Skeletal muscle cell (primary cell): ENCODE results near the gene VSIR.

Experiments used
- DNase-seq: peaks from one replicate; pipeline ENCODE4 v3.0.0-alpha.2; 2010; ENCODE audit warnings: low read depth
- H3K4me3 ChIP-seq: 2 replicates; pipeline ENCODE4 v1.5.1; 2011; ENCODE audit warnings: low read depth, mild to moderate bottlenecking, control low read depth, low read length, moderate library complexity

The VSIR gene

DNA sequence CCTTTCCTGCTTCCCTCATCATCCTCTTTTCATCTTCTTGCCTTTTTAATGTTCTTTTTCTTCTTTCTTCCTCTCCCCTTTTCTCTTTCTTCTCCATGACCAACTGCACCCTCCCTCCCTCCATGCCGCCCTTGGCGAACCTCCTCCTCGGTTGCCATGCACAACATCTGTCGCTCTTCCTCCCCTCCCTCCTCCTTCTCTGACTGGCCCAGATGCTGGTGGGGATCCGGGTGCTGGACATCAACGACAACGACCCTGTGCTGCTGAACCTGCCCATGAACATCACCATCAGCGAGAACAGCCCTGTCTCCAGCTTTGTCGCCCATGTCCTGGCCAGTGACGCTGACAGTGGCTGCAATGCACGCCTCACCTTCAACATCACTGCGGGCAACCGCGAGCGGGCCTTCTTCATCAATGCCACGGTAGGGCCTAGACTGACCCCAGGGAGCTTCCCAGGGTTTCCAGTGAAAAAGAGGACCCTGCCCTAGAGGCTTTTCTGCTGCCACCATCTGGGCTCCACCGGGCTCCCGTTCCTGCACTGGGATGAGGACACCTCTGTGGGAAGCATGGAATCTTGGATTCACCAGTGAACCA, 11.5 kb upstream of the VSIR start:
- H3K4me3 ChIP-seq: no peak overlapping the region
- no peak for DNase-seq

DNA sequence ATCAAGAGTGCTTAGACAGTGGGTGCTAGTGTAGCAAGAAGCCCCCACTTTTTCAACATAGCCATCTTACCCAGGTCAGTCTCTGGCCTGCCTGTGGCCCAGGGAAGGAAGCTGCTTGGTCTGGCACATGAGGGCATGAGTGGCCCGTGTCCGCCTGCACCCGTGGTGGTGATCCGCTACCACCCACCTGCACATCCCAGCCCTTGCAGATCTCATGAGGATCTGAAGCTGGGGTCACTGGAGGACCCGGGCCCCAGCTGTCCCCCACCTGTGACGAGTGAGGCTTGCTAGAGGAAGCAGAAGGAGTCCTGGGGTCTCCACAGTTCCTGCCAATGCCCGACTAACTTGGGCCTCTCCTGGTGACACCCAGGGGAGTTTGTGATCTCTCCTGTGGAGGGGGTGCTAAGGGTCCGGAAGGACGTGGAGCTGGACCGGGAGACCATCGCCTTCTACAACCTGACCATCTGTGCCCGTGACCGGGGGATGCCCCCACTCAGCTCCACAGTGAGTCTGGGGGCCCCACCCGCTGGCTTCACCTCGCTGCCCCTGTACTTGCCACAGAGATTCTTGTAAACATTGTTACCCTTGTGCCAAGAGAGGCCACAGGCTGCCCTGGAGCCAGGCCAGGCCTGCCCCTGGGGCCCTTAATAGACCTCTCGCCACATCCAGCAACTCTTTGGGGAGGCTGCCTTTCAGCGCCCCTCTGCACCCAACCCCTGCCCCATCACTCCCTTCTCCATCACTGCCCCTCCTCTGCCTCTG, 10.8 kb upstream of the VSIR start:
- H3K4me3 ChIP-seq: no peak overlapping the region
- no peak for DNase-seq

DNA sequence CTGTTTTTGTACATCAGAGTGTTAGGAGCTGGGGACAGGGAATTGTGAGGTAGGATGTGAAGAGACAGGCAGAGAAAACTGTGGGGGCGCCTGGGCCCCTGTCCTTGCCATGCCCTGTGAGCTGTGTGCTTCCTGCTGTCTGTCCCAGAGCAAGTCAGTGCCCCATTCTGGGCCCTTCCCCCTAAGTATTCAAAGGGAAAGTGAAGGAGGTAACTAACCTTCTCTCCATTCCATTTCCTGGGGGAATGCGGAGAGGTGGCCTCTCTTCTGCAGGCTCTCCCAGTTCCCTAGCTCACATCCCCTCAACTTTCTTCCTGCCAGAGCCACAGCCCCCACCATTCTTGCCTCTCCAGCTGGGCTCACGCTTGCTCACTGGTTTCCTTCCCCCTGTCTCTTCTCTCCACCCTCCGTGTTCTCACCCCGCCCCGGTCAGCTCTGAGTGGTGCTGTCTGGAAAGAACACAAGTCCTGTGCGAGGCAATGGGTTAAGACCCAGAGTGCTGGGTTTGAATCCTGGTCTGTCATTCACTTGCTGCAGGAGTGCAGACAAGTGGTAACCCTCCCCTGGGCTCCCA, 9.7 kb upstream of the VSIR start:
- DNase-seq: no peak
- no peak overlapping the region for H3K4me3 ChIP-seq

DNA sequence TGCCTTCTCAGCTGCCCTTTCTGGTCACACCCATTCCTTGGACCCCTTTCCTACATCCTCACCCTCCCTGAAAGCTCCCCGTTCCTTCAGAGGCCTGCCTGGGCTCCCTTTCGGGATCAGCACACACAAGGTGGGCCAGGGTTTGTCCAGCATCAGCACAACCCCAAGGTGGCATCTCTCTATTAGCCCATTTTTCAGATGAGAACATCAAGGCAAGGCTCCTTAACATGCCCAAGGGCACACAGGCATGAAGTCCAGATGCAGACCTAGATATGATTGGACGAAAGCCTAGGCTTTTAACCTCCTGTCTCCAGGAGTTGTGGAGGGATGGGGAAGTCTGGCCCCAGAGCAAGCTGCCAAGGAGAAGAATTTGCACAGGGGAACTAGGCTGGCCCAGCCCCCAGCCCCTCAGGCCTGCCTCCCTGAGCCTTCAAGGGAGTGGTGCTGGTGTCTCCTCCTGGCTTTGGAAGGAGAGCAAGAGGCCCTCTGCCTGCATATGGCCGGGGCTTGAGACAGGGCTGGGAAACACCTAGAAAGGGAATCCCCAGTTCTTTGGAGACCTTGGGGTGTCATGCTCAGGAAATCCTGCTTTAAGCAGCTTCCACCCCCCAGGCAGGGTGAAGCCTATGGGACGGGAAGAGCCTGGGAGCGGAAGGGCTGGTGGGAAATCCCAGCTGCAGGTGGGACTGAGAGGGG, 9.0 kb upstream of the VSIR start:
- no peak for DNase-seq
- H3K4me3 ChIP-seq: no peak overlapping the region

- DNase-seq: no peak
- H3K4me3 ChIP-seq: no peak overlapping the region
These were observed 7.4 kb upstream of the VSIR start for GRCh38 chr10:71780719-71781118.

GRCh38 chr10:71780156-71780555, 6.8 kb upstream of the VSIR start:
- DNase-seq: no peak
- H3K4me3 ChIP-seq: no peak overlapping the region

DNA sequence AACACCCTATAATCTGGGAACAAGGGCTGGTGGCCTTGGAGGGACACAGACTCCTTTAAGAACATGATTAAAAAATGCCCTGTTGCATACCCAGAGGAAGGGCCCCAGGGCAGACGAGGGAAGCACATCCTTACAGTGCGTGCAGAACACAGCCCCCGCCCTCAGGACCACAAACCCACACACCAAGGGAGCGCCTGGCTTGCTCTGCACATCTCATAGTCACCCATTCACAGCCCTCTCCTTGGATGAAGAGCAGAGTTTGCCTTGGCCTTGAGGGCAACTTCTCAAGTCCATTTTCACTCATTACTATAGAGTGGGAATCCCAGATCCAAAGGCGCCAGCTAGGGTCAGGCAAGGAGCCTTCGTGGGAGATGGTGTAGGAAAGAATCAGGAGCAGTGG, 6.3 kb upstream of the VSIR start:
- H3K4me3 ChIP-seq: no peak overlapping the region
- DNase-seq: no peak

DNA sequence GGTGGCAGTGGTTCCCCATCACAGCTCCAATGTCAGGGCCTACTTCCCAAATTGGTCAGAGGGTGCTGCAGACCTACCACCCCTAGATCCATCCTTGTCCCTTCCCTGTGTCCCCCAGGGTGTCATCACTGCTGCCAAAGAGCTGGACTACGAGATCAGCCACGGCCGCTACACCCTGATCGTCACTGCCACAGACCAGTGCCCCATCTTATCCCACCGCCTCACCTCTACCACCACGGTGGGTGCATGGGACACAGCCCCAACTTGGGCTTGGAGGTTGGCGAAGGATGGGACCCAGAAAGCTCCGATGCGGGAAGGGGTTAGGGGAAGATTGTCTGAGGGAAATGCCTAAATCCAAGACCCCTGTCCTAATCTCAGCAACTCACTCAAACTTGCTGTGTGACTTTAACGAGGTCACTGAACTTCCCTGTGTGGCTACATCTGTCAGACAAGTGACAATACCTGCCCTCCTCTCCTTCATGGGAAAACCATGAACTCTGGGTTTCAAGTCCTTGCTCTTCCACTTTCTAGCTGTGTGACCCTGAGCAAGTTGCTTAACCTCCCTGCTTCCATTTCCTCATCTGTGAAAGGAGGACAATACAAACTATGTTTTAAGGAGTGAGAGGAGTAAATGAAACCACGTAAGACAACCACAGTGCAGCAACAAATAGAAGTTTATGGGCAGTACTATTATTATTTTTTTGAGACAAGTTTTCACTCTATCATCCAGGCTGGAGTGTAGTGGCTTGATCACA, 4.9 kb upstream of the VSIR start:
- no peak overlapping the region for H3K4me3 ChIP-seq
- no peak for DNase-seq

GRCh38 chr10:71777213-71777985, 4.1 kb upstream of the VSIR start:
- no peak for DNase-seq
- no peak overlapping the region for H3K4me3 ChIP-seq

- no peak overlapping the region for H3K4me3 ChIP-seq
- DNase-seq: no peak
These were observed 3.2 kb upstream of the VSIR start for GRCh38 chr10:71776481-71776925.

- no peak overlapping the region for H3K4me3 ChIP-seq
- no peak for DNase-seq
These were observed 1.8 kb upstream of the VSIR start for GRCh38 chr10:71774916-71775702.

DNA sequence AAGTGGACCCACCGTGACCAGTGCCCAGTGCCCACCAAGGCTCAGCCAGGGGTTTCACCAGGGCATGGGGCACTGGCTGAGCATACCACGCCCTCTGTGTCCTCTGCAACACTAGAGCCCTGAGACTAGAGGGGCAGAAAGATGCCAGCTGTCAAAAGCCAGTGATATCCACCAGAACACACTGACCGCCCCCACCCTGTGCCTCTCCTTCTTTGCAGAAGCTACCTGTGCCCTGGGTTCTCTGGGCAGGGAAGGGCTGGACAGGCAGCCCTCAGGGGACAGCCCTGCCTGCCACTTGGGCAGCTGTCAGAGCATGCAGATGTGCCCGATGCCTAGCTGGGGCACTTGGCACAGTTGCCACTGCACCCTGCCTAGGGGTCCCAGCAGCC, 494 bp downstream of the VSIR start:
- no peak for DNase-seq

GRCh38 chr10:71771821-71772617, 1.3 kb downstream of the VSIR start:
- H3K4me3 ChIP-seq: no peak overlapping the region
- no peak for DNase-seq

More for the DNA sequence above, 494 bp downstream of the VSIR start:
- peak overlapping the region; percentile 51 for H3K4me3 ChIP-seq

- no peak for DNase-seq
- H3K4me3 ChIP-seq: no peak overlapping the region
These were observed 2.1 kb downstream of the VSIR start for GRCh38 chr10:71771204-71771603.

GRCh38 chr10:71770789-71771188, 2.5 kb downstream of the VSIR start:
- no peak overlapping the region for H3K4me3 ChIP-seq

DNA sequence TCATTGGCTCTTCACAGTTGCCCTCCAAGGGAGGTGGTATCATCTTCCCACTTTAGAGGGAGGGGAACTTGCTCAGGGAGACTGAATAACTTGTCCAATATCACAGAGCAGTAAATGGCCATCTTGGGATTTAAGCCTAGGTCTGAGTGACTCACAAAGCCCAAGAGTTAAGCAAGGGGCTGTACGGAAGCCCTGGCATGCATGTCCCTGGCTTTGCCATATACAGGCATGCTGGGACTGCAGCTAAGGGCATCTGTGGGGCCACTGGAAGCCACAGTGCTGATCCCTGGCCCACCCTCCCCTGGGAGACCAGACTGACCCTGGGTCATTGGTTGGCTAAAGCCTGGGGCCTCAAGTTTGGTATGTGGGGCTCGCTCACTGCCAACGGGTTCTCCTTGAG, 3.1 kb downstream of the VSIR start:
- no peak for DNase-seq

More at GRCh38 chr10:71770789-71771188, 2.5 kb downstream of the VSIR start:
- no peak for DNase-seq

DNA sequence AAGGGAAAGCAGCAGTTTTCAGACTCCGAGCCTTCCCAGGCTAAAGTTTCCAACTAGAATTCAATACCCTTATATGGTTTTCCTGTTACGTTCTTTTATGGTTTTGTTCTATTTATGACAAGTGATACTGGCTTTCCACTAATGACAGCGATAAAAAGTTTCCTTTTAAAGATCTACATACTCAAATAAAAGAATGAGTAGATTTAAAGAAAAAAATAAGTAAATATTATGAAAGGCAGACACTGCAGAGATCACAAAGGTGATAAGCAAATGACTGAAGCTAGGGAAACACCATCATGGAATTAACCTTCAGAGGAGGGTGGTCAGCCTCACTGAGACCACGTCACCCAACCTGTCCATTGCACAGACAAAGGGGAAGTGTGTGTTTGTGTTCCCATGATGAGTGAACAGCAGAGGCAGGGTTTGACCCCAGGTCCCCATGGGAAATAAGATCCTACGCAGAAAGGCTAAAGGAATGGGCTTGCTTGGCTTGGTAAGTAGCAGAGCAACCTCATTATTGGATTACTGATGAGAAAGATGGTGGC, 4.0 kb downstream of the VSIR start:
- no peak for DNase-seq
- no peak overlapping the region for H3K4me3 ChIP-seq

More for the DNA sequence above, 3.1 kb downstream of the VSIR start:
- no peak overlapping the region for H3K4me3 ChIP-seq
